GM23338 (cell line): ENCODE measurements around the gene LURAP1L. TPM values are rescaled to one million over a fixed set of nuclear protein-coding genes. Genes with fewer than 3 reads are reported as not detected.

Experiments used
- ATAC-seq: fragments of 200-7000 bp; cut with Tn5 transposase; 3 replicates; pipeline ENCODE4 v1.9.1; 2020
- DNase-seq: peaks from one replicate; pipeline ENCODE4 v3.0.0-alpha.2; 2015; ENCODE audit warnings: low spot score
- H2AFZ ChIP-seq: fragments of 200-600 bp; sonication (generic); 2 replicates; pipeline ENCODE4 v1.8.0; 2016; ENCODE audit warnings: antibody characterized with exemption, mild to moderate bottlenecking, moderate library complexity
- H3F3A ChIP-seq: fragments of 200-600 bp; sonication (generic); replicated peaks from 2 replicates; pipeline ENCODE4 v1.8.0; 2017; ENCODE audit warnings: antibody characterized with exemption, mixed run types, low read depth
- H3K27ac ChIP-seq: fragments of 200-600 bp; sonication (generic); 2 replicates; pipeline ENCODE4 v1.6.1; 2016; ENCODE audit warnings: low read depth
- H3K27me3 ChIP-seq: fragments of 200-600 bp; sonication (generic); 2 replicates; pipeline ENCODE4 v1.8.0; 2016; ENCODE audit warnings: mild to moderate bottlenecking, mixed run types, moderate library complexity; ENCODE audit not compliant: insufficient read depth
- H3K36me3 ChIP-seq: fragments of 200-600 bp; sonication (generic); 2 replicates; pipeline ENCODE4 v1.8.0; 2016; ENCODE audit warnings: mild to moderate bottlenecking; ENCODE audit not compliant: insufficient read depth
- H3K4me1 ChIP-seq: fragments of 200-600 bp; sonication (generic); 2 replicates; pipeline ENCODE4 v1.8.0; 2016; ENCODE audit warnings: mild to moderate bottlenecking, moderate library complexity; ENCODE audit not compliant: insufficient read depth
- H3K4me2 ChIP-seq: fragments of 200-600 bp; sonication (generic); 2 replicates; pipeline ENCODE4 v1.7.1; 2017; ENCODE audit warnings: mixed run types
- H3K4me3 ChIP-seq: fragments of 200-600 bp; sonication (generic); 2 replicates; pipeline ENCODE4 v1.6.1; 2016; ENCODE audit warnings: mixed run types
- H3K79me2 ChIP-seq: fragments of 200-600 bp; sonication (generic); replicated peaks from 2 replicates; pipeline ENCODE4 v1.8.0; 2017; ENCODE audit warnings: mild to moderate bottlenecking; ENCODE audit not compliant: insufficient read depth
- H3K9me2 ChIP-seq: fragments of 200-600 bp; sonication (generic); 2 replicates; pipeline ENCODE4 v1.8.0; 2017; ENCODE audit not compliant: insufficient read depth
- H4K20me1 ChIP-seq: fragments of 200-600 bp; sonication (generic); replicated peaks from 2 replicates; pipeline ENCODE4 v1.8.0; 2017; ENCODE audit warnings: mild to moderate bottlenecking; ENCODE audit not compliant: insufficient read depth
- H3K27ac Mint-ChIP-seq: 2 replicates; pipeline ENCODE4 v1.8.0; 2020; ENCODE audit warnings: inconsistent platforms, mild to moderate bottlenecking, moderate library complexity, mixed read lengths
- H3K27me3 Mint-ChIP-seq: 3 replicates; pipeline ENCODE4 v1.8.0; 2022; ENCODE audit warnings: low read depth, mild to moderate bottlenecking, moderate library complexity, mixed read lengths, inconsistent platforms; ENCODE audit not compliant: insufficient read depth, poor library complexity
- H3K36me3 Mint-ChIP-seq: 3 replicates; pipeline ENCODE4 v1.8.0; 2021; ENCODE audit warnings: low read depth, mild to moderate bottlenecking, inconsistent platforms, moderate library complexity, mixed read lengths
- H3K4me1 Mint-ChIP-seq: 3 replicates; pipeline ENCODE4 v1.8.0; 2020; ENCODE audit warnings: mild to moderate bottlenecking, inconsistent platforms, mixed read lengths
- H3K4me3 Mint-ChIP-seq: 3 replicates; pipeline ENCODE4 v1.8.0; 2021; ENCODE audit warnings: moderate library complexity, mild to moderate bottlenecking, inconsistent platforms, mixed read lengths
- H3K9me3 Mint-ChIP-seq: 3 replicates; pipeline ENCODE4 v1.8.0; 2020; ENCODE audit warnings: moderate library complexity, mild to moderate bottlenecking, inconsistent platforms, mixed read lengths
- CREB1 ChIP-seq: fragments of 250-450 bp; sonication (Bioruptor Pico); IDR thresholded peaks from 2 replicates; pipeline ENCODE4 v1.5.0; 2020; ENCODE audit warnings: low read depth, mild to moderate bottlenecking, moderate library complexity
- CTCF ChIP-seq, 2 experiments: fragments of 200-600 bp in 1 of 2; sonication (generic) in 1 of 2; conservative IDR thresholded peaks; 2 replicates each; pipeline versions ENCODE4 v1.5.1 to v1.6.1; 2016 to 2017; ENCODE audit warnings: antibody characterized with exemption in 2 of 2, low read depth in 2 of 2, mild to moderate bottlenecking in 2 of 2, moderate library complexity in 1 of 2
- ETS1 ChIP-seq: IDR thresholded peaks from 2 replicates; pipeline ENCODE4 v1.6.1; 2016; ENCODE audit warnings: antibody characterized with exemption
- EZH2 ChIP-seq: fragments of 200-600 bp; sonication (generic); IDR thresholded peaks from one replicate; pipeline ENCODE4 v1.8.0; 2017; ENCODE audit warnings: antibody characterized with exemption, mild to moderate bottlenecking, low read depth; ENCODE audit not compliant: unreplicated experiment
- EZH2phosphoT487 ChIP-seq: fragments of 200-600 bp; sonication (generic); IDR thresholded peaks from one replicate; pipeline ENCODE4 v1.8.1; 2018; ENCODE audit warnings: antibody characterized with exemption; ENCODE audit not compliant: unreplicated experiment
- JUNB ChIP-seq: IDR thresholded peaks from one replicate; pipeline ENCODE4 v1.6.1; 2016; ENCODE audit warnings: antibody characterized with exemption; ENCODE audit not compliant: unreplicated experiment
- POLR2AphosphoS5 ChIP-seq: IDR thresholded peaks from 2 replicates; pipeline ENCODE4 v1.6.1; 2016; ENCODE audit warnings: antibody characterized with exemption, low read depth
- REST ChIP-seq: IDR thresholded peaks from one replicate; pipeline ENCODE4 v1.6.1; 2018; ENCODE audit warnings: antibody characterized with exemption; ENCODE audit not compliant: unreplicated experiment
- STAT1 ChIP-seq: IDR thresholded peaks from one replicate; pipeline ENCODE4 v1.6.1; 2016; ENCODE audit warnings: antibody characterized with exemption; ENCODE audit not compliant: unreplicated experiment
- ZNF114 ChIP-seq: fragments of 250-450 bp; sonication (Bioruptor Pico); IDR thresholded peaks from 2 replicates; pipeline ENCODE4 v1.5.0; 2020; ENCODE audit warnings: mild to moderate bottlenecking, moderate library complexity
- ZNF331 ChIP-seq: fragments of 250-450 bp; sonication (Bioruptor Pico); IDR thresholded peaks from 2 replicates; pipeline ENCODE4 v1.5.0; 2020; ENCODE audit warnings: low read depth, mild to moderate bottlenecking, moderate library complexity
- polyA plus RNA-seq: library from polyadenylated mRNA; unstranded; fragments of >200 nt; fragmentation: Nextera tagmentation; extraction: Ambion mirVana; gene quantifications from 2 replicates; pipeline ENCODE4 v1.2.1, GENCODE V29; 2016
- total RNA-seq: library from RNA; depleted of rRNA; stranded (reverse); fragments of >200 nt; shearing (Covaris generic); gene quantifications from 2 replicates; pipeline ENCODE4 v1.2.3, GENCODE V29; 2014

The LURAP1L gene
- total and polyA plus RNA-seq, 2 experiments from 2014 or later = 1.2 to 1.6 TPM

- TF ChIP-seq ETS1 = no peak
- no peak for TF ChIP-seq EZH2phosphoT487
- TF ChIP-seq STAT1 = no peak
- no peak for TF ChIP-seq JUNB
- TF ChIP-seq REST = no peak
- TF ChIP-seq CREB1 (CRISPR knock-in tag) = no peak
- TF ChIP-seq POLR2AphosphoS5 = no peak
- TF ChIP-seq CTCF (conservative IDR thresholded peaks at IDR 0.05; ENCODE audit: low read depth in 2 of 2) = no peak
- TF ChIP-seq ZNF331 (CRISPR knock-in tag) = no peak
- TF ChIP-seq EZH2 = no peak
- no peak for TF ChIP-seq ZNF114 (CRISPR knock-in tag)
These were observed 58.9 kb downstream of the LURAP1L start (continued) for GRCh38 chr9:12833701-12834100.

- peaks cover 4% of the 10 kb centered on the region; the same call in 1 of the 3 replicates for H3K9me3 Mint-ChIP-seq
- Histone ChIP-seq H3K4me3 (no peak overlapping the region), H3K36me3 (no peaks in the 10 kb centered on the region), H3F3A (no peaks in the 10 kb centered on the region), H3K4me1 (no peaks in the 10 kb centered on the region), H2AFZ (no peak overlapping the region), H3K4me2 (no peak overlapping the region), H3K79me2 (no peaks in the 10 kb centered on the region), H3K27me3 (no peaks in the 10 kb centered on the region), H4K20me1 (no peaks in the 10 kb centered on the region), H3K9me2 (no peaks in the 10 kb centered on the region; the same call in 1 of the 2 replicates), H3K27ac (no peak overlapping the region)
- no peak overlapping the region for H3K4me3 Mint-ChIP-seq
- no peak overlapping the region for H3K27ac Mint-ChIP-seq
- no peaks in the 10 kb centered on the region for H3K4me1 Mint-ChIP-seq
- H3K27me3 Mint-ChIP-seq = no peaks in the 10 kb centered on the region
- TF ChIP-seq ZNF331 (CRISPR knock-in tag) = no peak
- TF ChIP-seq POLR2AphosphoS5 = no peak
- no peak for TF ChIP-seq STAT1
- no peak for TF ChIP-seq ETS1
- no peak for TF ChIP-seq EZH2phosphoT487
- TF ChIP-seq JUNB = no peak
- TF ChIP-seq ZNF114 (CRISPR knock-in tag) = no peak
- H3K36me3 Mint-ChIP-seq = no peaks in the 10 kb centered on the region
- ATAC-seq = no peak
- DNase-seq = no peak
These were observed 63.7 kb downstream of the LURAP1L start for GRCh38 chr9:12838546-12838945.
